GM12892 (cell line): ENCODE results near the gene JAK1.

Experiments used
- POLR2A ChIP-seq: IDR thresholded peaks from 2 replicates; pipeline ENCODE4 v1.6.1; 2011; ENCODE audit warnings: low read depth, low read length, control low read depth
- TAF1 ChIP-seq: IDR thresholded peaks from 2 replicates; pipeline ENCODE4 v1.6.1; 2011; ENCODE audit warnings: low read depth, mild to moderate bottlenecking, control low read depth, low read length, borderline replicate concordance

GRCh38 chr1:64915381-64916274, 50.7 kb downstream of the JAK1 start:
- TF ChIP-seq TAF1 (no peak), POLR2A (no peak)
